Mucosa of descending colon (tissue), 3 donors: ENCODE data around the gene ADGRG2. TPM values are rescaled to one million over a fixed set of nuclear protein-coding genes. Genes with fewer than 3 reads are reported as not detected.

Experiments
- ATAC-seq: fragments of 200-7000 bp; cut with Tn5 transposase; one replicate; pipeline ENCODE4 v1.9.1; 2020; ENCODE audit warnings: mild to moderate bottlenecking, moderate library complexity
- DNase-seq, 3 donors: peaks; one replicate each; pipeline ENCODE4 v3.0.0-alpha.2; 2020
- H3K36me3 ChIP-seq: fragments of 200-600 bp; one replicate; pipeline ENCODE4 v1.8.0; 2021; ENCODE audit warnings: low read depth, mild to moderate bottlenecking
- H3K4me1 ChIP-seq: fragments of 200-600 bp; one replicate; pipeline ENCODE4 v1.8.0; 2021; ENCODE audit warnings: low read depth, mild to moderate bottlenecking
- H3K4me3 ChIP-seq: fragments of 200-600 bp; one replicate; pipeline ENCODE4 v1.8.0; 2021; ENCODE audit warnings: mild to moderate bottlenecking
- H3K9me3 ChIP-seq: fragments of 200-600 bp; one replicate; pipeline ENCODE4 v1.8.0; 2021; ENCODE audit warnings: mild to moderate bottlenecking
- intact Hi-C, 2 donors: fragments of 100-400 bp; cut with DNase I in 1 of 2; cut with micrococcal nuclease in 1 of 2; formaldehyde crosslinking; loops; one replicate each; pipeline versions ENCODE4 v1.11.0 to v1.11.1; 2022; cut with DNase I, micrococcal nuclease
- total RNA-seq, 3 donors: library from RNA; stranded (reverse); fragmentation: NEBNext Ultra II Directional in 2 of 3; extraction: Animal tissue kit (Norgen Biotek cat#: 25700) in 2 of 3; gene quantifications; one replicate each; pipeline versions ENCODE4 v1.2.1 to v1.2.4, GENCODE V29; 2021 to 2023
- TF ChIP-seq, protein P1 (sequence below): fragments of 200-600 bp; IDR thresholded peaks from one replicate; pipeline ENCODE4 v1.8.0; 2022; ENCODE audit warnings: antibody characterized with exemption, mild to moderate bottlenecking
- donor health status: DM: no; HTN: no; CAD: no; lungs with moderate emphysema.
- donor health status: DM: no; HTN: no; CAD: no.
- donor health status: DM: no; HTN: yes; CAD: no.

ADGRG2 gene
- total RNA-seq, 3 donors from 2014 or later = 0.38 to 1.3 (median 0.39) TPM

DNA sequence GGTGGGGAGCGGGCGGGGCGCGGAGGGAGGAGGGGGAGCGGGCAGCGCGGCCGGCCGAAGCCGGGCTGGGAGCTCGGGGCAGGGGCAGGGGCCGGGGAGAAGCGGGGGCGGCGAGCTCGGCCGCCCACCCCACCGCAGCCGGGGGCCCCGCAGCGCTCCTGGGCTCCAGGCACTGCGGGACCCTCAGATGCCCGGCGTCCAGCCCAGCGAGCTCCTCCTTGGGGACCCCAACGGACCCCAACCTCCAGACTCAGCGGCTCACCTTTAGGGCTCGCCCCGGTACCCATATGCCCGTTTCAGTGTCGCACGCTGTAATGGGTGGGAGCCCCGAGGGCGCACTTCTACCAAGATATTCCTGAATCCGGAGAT lies 357 bp upstream of the ADGRG2 start:
- H3K9me3 ChIP-seq = no peaks in the 10 kb centered on the region
- intact Hi-C loops = no loop called here
- H3K36me3 ChIP-seq = no peaks in the 10 kb centered on the region
- H3K4me3 ChIP-seq = no peak overlapping the region
- H3K4me1 ChIP-seq = no peaks in the 10 kb centered on the region
- ATAC-seq (no peak), DNase-seq (no peak)
- TF ChIP-seq, protein P1, sequence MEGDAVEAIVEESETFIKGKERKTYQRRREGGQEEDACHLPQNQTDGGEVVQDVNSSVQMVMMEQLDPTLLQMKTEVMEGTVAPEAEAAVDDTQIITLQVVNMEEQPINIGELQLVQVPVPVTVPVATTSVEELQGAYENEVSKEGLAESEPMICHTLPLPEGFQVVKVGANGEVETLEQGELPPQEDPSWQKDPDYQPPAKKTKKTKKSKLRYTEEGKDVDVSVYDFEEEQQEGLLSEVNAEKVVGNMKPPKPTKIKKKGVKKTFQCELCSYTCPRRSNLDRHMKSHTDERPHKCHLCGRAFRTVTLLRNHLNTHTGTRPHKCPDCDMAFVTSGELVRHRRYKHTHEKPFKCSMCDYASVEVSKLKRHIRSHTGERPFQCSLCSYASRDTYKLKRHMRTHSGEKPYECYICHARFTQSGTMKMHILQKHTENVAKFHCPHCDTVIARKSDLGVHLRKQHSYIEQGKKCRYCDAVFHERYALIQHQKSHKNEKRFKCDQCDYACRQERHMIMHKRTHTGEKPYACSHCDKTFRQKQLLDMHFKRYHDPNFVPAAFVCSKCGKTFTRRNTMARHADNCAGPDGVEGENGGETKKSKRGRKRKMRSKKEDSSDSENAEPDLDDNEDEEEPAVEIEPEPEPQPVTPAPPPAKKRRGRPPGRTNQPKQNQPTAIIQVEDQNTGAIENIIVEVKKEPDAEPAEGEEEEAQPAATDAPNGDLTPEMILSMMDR = no peak

DNA sequence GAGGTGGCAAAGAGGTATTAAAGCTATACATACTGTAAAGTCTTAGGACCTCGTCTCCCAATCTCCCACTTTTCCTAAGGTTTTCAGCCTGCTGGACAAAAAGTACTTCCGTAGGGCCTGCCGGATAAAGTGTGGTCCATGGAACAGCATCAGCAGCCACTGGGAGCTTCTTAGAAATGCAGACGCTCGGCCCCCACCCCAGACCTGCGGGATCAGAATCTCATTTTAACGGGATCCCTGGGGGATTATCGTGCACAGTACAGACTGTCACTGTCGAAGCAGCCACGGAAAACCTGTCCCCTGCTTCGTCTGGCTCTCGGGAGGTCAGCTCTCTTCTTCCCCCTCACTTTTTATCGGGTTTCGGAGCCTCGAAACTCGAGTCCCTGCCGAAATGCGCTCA lies 802 bp downstream of the ADGRG2 start:
- Histone ChIP-seq H3K9me3 (no peaks in the 10 kb centered on the region), H3K4me1 (no peaks in the 10 kb centered on the region), H3K4me3 (no peak overlapping the region), H3K36me3 (no peaks in the 10 kb centered on the region)
- no peak for ATAC-seq
- DNase-seq = no peak
- intact Hi-C loops = no loop called here
- TF ChIP-seq, protein P1 = no peak

DNA sequence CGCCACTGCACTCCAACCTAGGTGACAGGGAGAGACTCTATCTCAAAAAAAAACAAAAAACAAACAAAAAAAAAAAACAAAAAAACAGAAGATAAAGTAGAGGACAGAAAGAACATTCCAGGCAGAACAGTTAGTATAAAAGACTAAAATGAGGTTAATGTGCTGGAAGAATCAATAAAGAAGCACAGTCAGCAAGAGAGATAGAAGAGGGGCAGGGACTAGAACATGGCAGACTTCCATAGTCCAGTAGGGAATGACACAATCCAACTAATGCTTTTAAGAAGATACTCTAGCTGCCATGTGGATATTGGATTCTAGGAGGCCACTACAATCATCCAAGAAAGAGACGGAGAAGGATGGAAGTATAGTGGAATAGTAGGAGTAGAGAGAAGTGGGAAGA lies 11.6 kb downstream of the ADGRG2 start:
- no peaks in the 10 kb centered on the region for H3K9me3 ChIP-seq
- no peaks in the 10 kb centered on the region for H3K36me3 ChIP-seq
- no peak overlapping the region for H3K4me3 ChIP-seq
- DNase-seq = no peak
- no peak for ATAC-seq
- intact Hi-C loops = no loop called here
- TF ChIP-seq, protein P1 = no peak
- H3K4me1 ChIP-seq = no peaks in the 10 kb centered on the region

DNA sequence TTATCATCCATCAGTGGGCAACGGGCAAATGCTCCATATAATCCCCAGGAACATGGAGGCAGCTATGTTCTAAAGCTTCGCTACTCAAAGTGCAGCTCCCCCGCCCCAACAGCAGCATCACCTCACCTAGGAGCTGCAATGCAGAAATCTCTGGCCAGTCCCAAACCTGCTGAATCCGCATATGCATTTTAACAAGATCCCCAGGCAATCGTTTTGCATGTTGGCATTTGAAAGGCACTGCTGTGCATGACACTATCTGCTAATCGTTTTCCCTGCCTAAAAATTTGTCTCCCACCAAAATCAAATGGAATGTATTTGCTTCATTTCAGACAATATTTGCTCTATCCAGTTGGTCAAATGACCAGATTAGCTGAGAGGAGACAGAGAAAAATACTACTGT lies 15.2 kb downstream of the ADGRG2 start:
- intact Hi-C loops = no loop called here

DNA sequence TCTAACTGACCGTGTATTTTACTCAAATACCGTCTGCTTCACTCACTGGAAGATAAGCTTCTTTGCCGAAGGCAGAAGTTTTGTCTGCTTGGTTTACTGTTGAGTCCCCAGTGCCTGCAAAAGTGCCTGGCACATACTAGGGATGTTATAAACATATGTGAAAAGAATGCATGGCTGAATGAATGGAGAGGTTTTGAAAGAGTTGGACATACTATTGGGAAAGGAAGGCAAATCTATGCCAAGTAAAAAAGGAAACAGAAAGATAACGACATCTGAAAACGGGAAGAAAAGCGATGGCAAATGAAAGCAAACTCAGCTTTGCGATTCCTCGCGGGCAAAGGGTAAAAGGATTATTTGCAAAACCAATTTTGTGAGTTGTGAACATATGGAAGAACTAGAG lies 21.7 kb downstream of the ADGRG2 start:
- no peaks in the 10 kb centered on the region for H3K9me3 ChIP-seq
- DNase-seq (no peak), ATAC-seq (no peak)
- TF ChIP-seq, protein P1 = no peak
- H3K4me1 ChIP-seq = no peaks in the 10 kb centered on the region
- H3K4me3 ChIP-seq = no peak overlapping the region
- intact Hi-C loops = no loop called here
- H3K36me3 ChIP-seq = no peaks in the 10 kb centered on the region

More for the DNA sequence above, 15.2 kb downstream of the ADGRG2 start:
- ATAC-seq (no peak), DNase-seq (no peak)
- no peaks in the 10 kb centered on the region for H3K9me3 ChIP-seq
- no peak overlapping the region for H3K4me3 ChIP-seq
- no peaks in the 10 kb centered on the region for H3K36me3 ChIP-seq
- no peaks in the 10 kb centered on the region for H3K4me1 ChIP-seq
- TF ChIP-seq, protein P1 = no peak
